Activated CD4-positive, alpha-beta T cell treated with anti-CD3 and anti-CD28 coated beads, Interleukin-2, amount 50 U/mL, for 4 hours (primary cell): ENCODE data around the gene SOS1.
"Not testable (repeated sequence)": the region's sequence is repeated elsewhere in the genome, so short reads cannot be mapped to it uniquely, and the experiment has no call there.

Experiments used
- DNase-seq, 2 experiments: peaks; one replicate each; pipeline ENCODE4 v3.0.0-alpha.2; 2020

Gene SOS1

DNA sequence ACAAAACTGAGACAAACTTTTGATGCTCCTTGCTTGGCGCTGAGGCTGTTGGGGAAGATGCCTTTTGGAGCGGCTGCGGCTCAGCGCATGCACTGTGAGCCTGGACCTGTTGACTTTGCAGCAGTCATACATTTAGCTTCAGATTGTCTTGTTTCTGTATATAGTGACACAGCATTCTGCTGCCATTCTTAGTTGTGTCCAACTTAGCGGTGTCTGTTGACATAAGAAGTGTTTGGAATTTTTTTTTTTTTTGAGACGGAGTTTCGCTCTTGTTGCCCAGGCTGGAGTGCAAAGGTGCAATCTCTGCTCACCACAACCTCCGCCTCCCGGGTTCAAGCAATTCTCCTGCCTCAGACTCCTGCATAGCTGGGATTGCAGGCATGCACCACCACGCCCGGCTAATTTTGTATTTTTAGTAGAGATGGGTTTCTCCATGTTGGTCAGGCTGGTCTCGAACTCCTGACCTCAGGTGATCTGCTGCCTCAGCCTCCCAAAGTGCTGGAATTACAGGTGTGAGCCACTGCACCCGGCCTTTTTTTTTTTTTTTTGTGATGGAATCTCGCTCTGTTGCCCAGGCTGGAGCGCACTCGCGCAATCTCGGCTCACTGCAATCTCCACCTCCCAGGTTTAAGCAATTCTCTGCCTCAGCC lies 17.5 kb upstream of the SOS1 start:
- not testable (repeated sequence) for DNase-seq

DNA sequence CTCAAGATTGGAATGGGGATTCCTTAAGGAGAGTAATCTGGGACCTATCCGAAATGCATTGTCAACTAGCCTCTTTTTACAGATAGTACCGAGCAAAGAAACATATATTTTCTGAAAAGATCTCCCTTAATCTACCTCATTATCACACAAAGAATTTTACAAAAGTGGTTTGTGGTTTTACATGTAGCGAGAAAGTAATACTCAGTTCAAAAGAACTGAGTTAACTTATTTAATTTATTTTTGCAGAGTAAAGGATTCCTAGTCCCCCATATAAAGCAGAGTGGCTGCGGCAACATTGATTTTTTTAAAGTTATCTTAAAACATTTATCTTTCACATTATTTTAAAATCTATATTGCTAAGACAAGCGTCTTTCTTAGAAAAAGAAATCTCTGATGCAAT lies 15.9 kb upstream of the SOS1 start:
- no peak for DNase-seq

DNA sequence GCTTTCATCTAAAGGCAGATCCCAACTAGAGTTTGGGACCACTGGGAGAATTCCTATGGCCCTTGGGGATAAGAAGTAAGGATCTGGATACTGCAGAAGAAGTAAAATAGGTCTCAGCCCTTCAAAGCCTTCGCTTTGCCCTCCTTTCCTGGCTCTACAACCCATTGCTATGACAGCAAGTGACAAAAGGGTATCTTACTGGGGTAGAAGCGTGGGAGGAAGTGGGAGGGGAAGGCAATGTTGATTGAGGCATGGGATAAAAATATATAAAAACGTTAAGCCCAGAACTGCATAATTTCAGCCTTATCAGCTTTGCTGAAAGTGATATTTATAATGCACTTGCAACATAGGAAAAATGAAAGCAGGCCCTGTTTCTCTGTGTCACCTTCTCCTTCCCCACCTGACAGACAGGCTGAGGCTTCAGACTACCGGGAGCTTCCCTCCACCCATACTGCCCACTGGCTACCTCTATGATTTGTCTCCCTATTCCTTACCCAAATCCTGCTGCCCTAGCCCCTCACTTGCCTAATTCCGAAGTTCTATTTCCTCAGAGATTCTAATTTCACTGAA lies 14.9 kb upstream of the SOS1 start:
- peak in 1 of 2 experiments; percentile 11 for DNase-seq

DNA sequence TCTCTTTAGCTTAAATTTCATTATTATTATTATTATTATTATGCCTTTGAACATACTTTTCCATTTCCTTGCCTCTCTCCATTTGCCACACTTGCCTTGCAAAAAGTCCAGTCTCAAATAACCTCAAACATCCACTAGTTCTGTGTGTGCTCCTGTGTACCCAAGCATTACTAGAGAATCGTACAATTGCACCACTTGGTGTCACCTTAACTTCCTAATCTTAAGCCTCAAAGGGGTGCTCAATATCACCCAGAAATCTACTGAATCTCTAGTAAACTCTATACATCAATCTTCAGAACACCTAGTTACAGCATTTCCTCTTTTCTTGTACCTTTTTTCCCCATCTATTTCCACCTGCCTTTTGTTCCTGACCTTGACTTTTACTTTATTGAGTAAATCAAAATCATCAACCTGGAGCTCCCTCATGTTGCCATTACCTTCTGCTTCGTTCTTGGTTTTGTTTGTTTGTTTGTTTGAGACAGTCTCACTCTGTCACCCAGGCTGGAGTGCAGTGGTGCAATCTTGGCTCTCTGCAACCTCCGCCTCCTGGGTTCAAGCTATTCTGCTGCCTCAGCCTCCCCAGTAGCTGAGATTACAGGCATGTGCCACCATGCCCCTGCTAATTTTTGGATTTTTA lies 12.5 kb upstream of the SOS1 start:
- no peak for DNase-seq

DNA sequence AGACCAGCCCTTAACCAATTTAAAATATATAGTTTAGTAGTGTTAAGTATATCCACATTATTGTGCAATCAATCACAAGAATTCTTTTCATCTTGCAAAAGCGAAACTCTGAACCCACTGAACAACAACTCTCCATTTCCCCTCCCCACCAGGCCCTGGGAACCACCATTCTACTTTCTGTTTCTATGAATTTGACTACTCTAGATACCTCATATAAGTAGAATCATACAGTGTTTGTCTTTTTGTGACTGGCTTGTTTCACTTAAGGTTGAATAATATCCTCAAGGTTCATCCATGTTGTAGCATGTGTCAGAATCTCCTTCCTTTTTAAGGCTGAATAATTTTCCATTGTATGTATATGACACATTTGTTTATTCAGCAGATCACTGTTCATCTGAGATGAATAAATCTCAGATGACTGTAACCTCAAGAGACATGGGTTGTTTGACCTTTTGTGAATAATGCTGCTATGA lies 8.1 kb upstream of the SOS1 start:
- DNase-seq, result peak; percentile 60 to 63

DNA sequence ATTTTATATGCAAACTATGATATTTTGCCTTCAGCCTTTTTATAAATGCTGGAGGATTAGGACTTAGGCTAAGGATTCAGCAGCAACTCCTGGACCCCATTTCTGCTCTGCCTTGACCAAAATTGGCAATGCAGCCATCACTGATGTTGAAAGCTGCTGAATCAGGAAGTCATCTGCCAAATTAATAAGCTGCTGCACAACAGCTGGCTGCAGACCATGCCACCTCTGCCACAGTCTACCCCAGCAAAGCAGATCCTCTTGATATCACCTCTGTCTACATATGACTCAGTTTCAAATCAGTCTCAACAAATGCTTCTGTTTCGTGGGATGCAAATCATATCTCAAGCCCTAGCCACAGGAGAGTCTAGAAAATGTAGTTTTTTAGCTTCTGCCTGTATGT lies 7.1 kb upstream of the SOS1 start:
- DNase-seq, result peak; percentile 20 to 31

DNA sequence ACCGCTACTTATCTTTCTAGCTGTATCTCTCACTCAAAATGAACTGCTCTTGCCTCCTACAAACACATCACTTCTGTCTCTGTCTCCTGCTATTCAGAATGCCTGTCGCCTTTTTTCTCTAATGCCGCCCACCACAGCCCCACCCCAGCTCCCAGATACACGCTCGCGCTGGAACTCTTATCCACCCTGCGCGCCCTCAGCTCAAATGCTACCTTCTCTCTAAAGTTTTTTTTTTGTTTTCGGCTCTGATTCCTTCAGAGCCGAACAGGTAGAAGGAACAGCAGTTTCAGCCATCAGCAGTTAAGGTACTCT lies 3.9 kb upstream of the SOS1 start:
- DNase-seq, result peak in 1 of 2 experiments; percentile 12

DNA sequence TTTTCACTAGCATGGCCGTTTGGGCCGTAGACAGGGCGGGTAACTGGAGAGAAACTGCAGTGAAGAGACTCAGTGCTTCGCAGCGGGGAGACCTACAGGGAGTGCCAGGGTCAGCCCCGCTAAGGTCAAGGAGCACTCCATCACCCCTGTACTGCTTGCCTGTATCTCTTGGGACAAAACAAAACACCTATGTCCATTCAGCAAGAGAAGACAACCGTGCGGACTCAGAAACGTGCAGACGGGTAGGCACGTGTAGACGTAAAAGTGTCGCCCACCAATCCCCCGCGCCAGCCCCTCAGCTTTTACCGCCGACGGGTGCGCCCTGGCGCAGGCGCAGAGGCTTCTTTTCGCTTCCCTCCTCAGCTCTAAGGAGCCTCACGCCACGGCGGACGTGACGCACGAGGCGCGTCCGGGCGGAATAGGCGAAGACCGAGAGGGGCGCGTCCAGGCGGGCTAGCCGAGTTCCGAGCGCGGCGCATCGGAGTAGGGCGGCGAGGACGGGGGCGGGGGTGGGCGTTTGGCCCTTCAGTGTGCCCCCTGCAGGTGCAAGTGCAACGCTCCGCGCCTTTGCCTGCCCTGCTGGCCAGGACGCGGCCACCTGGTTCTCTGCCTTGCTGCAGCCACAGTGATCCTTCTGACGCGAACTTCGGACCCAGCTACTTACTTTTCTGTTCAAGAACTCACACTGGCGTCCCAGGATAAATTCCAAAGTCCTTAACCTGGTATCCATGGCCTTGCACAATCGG lies 3.3 kb upstream of the SOS1 start:
- peak; percentile 91 to 93 for DNase-seq

DNA sequence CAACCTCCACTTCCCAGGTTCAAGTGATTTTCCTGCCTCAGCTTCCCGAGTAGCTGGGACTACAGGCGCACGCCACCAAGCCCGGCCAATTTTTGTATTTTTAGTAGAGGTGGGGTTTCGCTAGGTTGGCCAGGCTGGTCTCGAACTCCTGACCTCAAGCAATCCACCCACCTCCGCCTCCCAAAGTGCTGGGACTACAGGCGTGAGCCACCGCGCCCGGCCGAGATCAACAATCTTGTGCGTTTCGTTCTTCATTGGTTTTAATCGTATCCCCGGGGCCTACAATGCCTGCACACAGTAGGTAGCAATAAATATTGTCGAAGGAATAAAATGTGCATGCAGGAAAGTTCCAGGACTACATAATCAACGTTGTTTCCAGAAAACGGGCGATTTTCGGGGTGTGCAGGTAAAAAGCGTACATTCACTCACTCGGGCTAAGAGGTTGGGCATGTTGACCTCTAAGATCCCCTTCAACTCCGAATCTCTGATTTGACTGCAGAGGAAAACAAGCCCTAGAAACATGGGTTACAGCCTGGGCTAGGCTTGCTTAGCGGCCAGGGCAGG lies 2.7 kb upstream of the SOS1 start:
- DNase-seq, result no peak

DNA sequence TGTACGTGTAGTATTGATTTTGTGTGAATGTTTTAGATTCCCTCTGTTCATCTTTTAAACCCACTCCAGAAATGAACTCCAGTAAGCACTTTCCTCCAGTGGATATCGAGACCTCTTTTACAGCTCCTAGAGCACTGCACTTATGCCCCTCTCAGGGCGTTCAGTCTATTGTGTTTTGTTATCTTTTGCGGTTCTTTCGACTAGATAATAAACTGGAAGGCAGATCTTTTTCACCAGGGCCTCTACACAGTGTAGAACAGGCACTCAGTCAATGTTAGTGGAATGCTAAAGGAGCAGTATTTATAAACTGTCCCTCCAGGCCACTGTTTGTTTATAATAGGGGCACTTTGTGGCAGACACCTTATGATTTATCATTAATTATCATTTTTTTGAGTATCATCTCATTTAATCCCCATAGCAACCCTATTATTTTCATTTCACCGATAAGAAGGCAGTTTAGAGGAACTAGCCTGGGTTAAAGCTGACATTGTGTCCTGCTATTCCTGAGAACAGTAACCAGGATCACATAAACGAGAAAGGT lies 742 bp upstream of the SOS1 start:
- no peak for DNase-seq

DNA sequence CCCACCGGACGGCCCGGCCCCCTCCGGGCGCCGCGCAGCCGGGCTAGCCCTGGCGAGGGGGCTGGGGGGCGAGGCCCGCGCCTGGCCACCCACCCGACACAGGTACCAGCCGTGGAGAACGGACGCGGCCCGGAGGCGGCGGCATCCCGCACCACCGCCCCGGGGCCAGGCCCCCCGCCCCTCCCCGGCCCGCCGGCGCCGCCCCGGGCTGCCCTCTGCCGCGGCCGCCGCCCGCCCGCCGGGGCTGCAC lies 405 bp downstream of the SOS1 start:
- DNase-seq, result no peak

DNA sequence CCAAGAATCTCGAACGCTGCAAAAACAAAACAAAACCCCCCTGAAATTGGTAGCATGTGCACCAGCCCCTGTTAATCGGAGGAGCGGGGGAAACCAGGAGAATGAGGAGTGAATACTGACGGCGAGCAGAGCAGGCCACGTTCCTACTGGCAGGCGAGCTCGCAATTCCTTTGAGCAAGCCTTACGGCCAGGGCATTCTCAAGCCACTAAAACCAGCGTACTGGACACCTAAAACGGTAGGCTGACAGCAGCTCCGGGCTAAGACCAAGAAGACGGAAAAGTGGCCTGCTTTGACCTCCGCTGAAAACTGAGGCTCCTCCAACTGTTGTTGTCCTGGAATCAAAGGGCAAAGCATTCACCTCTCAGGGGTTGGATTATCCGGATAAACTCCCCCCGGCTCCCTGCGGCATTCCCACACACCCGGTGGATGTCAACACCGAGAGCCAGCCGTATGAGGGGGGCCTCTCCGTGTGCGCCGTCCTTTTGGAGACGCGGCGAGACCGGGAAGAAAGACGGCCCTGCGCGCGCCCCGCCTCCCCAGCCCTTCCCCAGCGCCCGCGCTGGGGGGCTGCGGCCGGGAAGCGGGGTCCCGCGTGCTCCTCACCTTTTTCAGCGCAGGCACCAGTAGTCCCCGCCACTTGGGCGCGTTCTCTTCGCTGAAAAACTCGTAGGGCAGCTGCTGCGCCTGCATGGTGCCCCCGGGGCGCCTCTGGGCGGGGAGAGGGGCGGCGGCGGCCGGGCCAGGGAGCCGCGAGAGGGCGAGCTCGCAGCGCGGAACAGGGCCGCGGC lies 925 bp downstream of the SOS1 start:
- DNase-seq, result peak; percentile 46 to 47

DNA sequence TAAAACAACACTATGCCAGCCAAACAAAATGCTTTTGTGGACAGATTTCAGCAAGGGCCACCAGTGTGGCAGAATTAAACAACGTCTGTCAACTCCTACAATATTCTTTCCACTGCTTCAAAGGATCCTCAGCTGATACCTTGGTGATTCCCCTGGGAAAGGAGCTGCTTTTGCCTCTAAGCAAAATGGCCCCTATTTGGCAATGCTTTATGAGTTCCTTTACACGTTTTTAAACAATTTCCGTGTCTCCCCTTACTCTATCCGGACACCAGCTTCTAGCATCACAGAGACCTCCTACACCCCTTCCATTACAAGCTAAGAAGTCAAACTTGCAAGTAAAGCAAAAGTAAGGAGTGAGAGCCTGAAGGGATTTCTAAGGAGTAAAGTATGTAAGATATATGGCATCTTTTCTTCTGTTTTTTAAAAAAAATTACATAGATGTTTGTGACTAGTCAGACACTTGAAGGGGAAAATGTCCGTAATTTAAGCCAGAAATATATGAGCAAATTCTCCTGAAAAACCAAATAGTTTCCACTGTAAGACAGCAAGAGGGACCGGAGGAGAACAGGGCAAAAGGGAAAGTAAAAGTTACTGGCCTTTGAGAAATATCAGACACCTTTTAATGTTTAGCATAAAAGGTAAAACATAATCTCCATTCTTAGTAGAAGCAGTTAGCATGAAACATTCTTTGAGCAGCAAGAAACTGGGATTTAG lies 1.9 kb downstream of the SOS1 start:
- no peak for DNase-seq

DNA sequence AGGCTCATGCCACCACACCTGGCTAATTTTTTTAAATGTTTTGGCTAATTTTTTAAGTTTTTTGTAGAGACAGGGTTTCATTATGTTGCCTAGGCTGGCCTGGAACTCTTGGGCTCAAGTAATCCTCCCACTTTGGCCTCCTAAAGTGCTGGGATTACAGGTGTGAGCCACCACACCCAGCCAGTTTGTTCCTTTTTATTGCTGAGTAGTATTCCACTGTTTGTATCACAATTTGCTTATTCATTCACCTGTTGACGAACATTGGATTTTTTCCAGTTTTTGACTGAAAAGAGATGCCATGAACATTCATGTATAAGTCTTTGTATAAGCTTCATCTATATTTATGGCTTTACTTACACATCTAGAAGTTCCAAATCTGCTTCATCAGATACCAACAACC lies 5.3 kb downstream of the SOS1 start:
- DNase-seq, result no peak

DNA sequence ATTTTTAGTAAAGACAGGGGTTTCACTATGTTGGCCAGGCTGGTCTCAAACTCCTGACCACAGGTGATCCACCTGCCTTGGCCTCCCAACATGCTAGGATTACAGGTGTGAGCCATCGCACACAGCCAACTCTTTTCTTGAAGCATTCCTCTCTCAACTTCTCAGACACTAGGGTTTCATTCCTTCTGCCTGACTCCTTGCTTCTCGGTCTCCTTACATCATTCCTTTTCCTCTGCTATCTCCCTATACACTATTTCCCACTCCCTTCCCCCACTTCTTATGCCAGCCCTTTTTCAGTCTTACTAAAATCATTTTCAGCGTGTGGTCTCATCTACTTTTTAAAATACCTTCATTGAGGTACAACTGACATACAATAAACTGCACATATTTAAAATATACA lies 6.1 kb downstream of the SOS1 start:
- no peak for DNase-seq

DNA sequence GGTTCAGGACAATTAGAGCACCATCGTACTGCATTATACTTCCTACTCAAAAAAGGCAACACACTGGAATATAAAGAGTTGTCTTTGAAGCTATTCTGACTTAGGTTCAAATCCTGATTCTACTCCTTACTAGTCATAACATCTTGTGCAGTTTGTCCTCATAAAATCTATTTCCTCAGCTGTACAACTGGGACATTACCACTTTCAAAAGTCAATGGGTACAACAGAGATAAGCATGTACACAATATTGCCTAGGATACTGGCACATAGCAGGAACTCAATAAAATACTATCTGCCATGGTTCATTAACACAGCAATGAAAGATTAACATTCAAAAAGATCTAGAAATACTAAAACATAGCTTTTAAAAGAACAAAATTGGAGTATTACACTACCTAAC lies 11.3 kb downstream of the SOS1 start:
- no peak for DNase-seq

DNA sequence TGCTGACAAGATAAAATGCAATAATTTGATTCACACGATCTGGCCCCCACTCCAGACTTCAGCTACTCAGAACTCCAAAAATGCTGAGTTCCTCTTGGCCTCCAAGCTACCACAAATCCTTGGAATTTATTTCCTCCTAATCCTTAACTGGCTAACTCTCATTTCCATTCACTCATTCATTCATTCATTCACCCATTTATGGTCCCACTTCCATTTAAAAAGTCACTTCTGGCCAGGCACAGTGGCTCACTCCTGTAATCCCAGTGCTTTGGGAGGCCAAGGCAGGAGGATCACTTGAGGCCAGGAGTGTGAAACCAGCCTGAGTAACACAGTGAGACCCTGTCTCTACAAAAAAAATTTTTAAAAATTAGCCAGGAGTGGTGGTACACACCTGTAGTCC lies 12.5 kb downstream of the SOS1 start:
- DNase-seq, result no peak

DNA sequence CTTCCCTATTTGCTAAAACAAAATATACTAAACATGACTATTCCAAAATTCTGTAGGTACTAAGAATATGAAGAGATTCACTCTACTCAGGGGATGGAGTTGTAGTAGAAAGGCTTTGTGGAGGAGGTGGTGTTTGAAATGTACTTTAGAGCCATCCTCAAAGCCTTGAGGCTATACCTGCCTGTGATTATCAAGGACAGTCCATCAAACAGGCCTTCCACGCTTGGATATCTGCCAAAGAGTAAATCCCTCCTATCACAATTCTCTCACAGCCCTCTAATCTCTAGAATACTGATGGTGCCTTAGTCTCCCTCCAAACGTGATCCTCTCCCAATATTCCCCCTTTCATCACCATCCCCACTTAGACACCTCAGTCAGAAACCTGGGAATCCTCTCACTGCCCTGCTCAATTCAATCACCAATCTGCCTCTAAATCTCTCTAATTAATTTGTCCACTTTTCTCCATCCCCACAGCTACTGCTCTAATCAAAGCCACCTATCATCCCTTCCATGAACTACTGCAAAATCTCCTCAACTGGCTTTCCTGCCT lies 13.1 kb downstream of the SOS1 start:
- no peak for DNase-seq

DNA sequence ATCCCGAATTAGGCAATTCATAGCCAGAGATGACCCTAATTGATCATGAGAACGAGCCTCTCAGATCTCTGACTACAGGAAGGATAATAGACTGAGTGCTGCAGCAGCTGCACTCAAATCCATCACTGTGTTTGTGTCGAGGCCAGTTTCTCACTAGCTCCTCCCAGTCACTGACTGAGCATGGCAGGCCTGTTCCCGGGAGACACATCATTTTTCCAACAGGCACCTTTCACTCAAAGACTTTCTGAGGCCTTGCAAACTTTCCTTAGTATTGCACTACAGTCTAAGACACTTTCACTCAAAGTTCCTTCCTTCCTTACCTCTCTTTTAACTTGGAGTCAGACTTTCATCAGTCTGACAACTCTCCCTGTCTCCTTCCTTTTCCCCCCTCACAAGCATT lies 13.7 kb downstream of the SOS1 start:
- DNase-seq, result no peak

DNA sequence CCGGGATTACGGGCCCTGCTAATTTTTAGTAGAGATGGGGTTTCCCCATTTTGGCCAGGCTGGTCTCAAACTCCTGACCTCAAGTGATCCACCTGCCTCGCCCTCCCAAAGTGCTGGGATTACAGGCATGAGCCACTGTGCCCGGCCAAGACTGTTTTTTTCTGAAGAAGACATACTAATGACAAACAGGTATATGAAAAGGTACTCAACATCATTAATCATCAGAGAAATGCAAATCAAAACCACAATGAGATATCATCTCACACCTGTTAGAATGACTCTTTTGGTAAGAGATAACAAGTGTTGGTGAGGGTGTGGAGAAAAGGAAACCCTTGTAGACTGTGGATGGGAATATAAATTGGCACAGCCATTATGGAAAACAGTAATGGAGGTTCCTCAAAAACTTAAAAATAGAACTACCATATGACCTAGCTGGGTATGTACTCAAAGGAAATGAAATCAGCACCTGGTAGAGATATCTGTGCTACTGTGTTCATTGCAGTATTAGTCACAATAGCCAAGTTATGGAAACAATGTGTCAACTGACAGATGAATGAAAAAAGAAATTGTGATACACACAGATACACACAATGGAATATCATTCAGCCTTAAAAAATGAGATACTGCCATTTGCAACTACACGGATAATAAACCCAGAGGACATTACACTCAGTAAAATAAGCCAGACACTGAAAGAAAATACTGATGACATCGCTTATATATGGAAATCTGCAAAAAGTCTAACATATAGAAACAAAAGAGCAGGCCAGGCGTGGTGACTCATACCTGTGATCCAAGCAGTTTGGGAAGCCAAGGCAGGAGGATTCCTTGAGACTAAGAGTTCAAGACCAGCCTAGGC lies 20.8 kb downstream of the SOS1 start:
- no peak for DNase-seq

DNA sequence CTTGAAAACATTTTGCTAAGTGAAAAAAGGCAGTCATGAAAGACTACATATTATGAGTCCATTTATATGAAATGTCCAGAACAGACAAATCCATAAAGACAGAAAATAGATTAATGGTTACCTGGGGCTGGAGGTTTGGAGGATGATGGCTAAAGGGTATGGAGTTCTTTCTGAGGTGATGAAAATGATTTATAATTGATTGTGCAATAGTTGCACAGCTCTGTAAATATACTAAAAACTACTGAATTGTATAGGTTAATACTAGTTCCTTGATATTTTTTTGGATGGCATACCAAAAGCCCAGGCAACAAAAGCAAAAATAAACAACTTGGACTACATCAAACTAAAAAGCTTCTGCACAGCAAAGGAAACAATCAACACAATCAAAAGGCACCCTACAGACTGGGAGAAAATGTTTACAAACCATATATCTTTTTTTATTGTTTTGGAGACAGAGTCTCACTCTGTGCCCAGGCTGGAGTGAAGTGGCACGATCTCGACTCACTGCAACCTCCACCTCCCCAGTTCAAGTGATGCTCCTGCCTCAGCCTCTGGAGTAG lies 21.5 kb downstream of the SOS1 start:
- DNase-seq, result no peak
